GM19324 (cell line): ENCODE measurements around the gene RB1.
"Not testable (repeated sequence)": the region's sequence is repeated elsewhere in the genome, so short reads cannot be mapped to it uniquely, and the experiment has no call there.

Experiments used
- ATAC-seq: cut with Tn5 transposase; IDR thresholded peaks from one replicate; pipeline ENCODE4 v1.9.1; 2021; ENCODE audit warnings: mild to moderate bottlenecking, moderate library complexity; ENCODE audit not compliant: unreplicated experiment, low FRiP score

Gene RB1

GRCh38 chr13:48443442-48444208, 140.1 kb downstream of the RB1 start:
- no peak for ATAC-seq

GRCh38 chr13:48446464-48446863, 142.9 kb downstream of the RB1 start:
- no peak for ATAC-seq

DNA sequence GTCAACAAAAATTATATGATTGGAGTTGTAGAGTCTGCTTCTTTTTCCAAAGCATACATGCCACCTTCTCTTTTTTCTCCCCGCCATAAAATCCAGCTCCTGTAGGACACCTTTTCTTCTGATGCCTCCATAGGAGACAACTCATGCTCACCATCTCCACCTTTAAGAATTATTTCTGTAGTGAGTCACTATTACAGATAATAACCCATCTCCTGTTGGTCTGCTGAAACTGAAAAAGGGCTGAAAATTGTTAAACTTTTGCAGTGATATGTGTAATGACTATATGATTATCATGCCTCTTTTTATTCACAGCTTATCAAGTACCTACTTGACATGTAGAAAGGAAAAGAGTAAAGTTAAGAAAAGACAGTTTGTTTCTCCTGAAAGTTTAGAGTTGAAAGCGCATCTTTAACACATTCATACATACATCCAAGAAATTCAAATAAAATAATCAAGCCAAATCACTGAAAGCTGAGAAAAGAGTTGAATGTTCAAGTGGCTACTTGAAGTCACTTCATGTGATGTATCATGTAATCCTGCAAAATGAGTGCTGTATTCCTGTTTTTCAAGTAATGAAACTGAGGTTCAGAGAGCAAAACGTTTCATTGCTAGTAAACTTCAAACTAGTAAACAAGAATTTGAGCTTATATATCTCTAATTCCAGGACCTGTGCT, 144.9 kb downstream of the RB1 start:
- no peak for ATAC-seq

DNA sequence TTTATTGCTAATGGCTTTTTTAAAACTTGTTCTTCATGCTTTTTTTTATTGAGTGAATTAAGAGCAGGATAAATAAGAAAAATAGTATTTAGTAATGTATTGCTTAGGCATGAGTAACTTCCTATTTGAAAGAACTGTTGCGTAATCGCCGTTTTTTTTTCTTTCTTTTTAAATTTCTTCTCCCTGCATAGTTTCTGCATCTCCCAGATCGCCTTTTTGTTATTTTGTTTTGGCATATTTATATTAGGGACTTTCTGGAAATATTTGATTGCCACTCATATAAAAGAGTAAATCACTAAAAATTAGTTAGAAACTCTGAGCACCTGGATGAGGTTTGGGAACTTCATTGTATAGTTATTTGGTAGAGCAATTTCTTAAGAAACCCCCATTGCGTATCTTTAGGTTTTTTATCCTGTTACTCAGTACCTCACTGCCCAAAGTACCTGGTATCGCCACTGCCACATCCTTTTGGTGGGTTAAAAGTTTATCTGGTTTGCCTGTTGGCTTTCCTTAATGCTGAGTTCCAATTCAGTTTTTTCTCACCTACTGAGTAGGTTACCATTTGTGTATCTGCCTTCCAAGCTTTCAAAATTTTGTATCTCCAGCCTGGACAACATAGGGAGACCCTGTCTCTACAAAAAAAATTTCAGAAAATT, 145.5 kb downstream of the RB1 start:
- no peak for ATAC-seq

DNA sequence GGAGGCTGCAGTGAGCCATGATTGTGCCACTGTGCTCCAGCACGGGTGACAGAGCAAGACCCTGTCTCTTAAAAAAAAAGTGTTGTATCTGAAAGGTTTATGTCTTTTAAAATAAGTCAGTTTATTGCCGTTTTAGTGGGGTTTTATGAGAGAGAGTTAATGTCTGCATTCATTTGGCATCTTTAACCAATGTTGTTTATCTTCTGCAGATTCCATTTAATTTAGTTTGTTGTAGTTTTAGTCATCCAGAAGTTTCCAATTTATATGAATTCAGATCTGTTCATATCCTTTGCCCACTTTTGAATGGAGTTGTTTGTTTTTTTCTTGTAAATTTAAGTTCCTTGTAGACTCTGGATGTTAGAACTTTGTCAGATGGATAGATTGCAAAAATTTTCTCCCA, 146.1 kb downstream of the RB1 start:
- no peak for ATAC-seq

GRCh38 chr13:48451196-48451595, 147.6 kb downstream of the RB1 start:
- not testable (repeated sequence) for ATAC-seq

- ATAC-seq, result no peak
Measured at GRCh38 chr13:48456546-48456945, 153.0 kb downstream of the RB1 start.

DNA sequence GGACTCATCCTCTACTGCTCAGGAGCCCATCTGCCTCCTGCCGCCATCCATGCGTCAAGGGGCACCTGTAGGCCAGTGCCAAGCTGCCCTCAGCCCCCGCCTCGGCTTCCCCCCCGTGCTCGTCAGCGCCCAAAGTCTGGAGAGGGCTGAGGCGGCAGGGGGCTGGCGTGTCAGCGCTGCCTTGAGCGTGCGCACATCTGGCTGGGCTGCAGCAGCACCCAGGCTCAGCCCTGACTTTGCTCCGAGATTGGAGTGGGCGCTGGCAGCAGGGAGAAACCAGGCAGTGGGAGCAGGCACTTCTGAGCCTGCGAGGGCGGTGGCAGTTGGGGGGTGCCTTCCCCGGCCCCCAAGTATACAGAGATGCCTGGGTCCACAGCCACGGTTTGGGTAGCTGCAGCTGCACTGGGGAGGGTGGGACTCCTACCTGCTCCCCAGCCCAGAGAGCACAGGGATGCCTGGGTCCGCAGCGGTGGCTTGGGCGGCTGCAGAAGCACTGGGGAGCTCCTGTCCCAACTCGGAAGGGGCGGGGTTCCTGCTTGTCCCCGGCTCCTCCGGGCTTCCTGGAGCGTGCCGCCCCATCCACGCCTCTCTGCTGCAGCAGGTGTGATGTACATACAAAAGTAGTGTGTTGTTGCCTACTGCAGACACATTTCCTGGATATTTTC, 154.2 kb downstream of the RB1 start:
- no peak for ATAC-seq

DNA sequence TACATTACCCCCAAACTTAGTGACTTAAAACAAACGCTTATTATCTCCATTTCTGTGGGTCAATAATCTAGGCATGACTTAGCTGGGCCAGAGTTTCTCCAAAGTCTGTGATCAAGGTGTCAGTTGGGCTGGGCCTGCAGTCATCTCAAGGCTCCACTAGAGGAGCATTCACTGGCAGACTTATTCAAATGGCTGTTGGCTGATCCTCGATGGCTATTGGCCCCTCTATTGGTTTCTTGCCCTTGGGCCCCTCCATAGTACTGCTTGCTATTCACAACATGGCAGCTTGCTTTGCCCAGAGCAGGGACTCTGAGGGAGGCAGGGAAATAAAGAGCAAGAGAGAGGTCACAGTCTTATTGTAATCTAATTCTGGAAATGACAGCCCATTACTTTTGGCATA, 171.7 kb downstream of the RB1 start:
- ATAC-seq, result no peak

- no peak for ATAC-seq
Measured at GRCh38 chr13:48476215-48476614, 172.7 kb downstream of the RB1 start.

GRCh38 chr13:48476686-48477085, 173.1 kb downstream of the RB1 start:
- no peak for ATAC-seq

DNA sequence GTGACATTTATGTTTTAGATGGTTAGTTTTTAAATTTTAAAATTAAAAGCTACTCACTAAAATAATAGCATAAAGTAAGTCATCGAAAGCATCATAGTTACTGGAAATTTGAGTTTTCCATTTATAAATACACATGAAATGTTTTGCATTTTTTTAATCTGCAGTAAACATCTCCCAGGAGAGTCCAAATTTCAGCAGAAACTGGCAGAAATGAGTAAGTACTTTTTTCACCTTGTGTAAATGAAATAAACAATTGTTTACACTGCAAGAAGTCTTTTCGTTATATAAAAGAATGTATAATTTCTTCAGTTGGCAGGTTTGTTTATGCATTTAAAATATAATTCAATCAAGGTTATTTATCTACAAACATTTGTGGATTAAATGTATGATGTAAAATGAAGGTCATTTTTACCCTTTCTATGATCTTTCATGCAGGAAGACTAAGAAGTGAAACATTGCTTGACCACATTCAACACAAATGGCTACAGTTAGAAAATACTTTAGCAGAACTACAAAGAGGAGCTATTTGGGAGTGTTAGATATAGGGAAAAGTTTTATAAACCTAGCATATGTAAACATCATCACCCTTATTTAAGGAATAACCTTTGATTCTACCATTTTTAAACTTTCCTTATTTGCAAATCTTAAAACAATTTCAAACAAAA, 173.8 kb downstream of the RB1 start:
- ATAC-seq, result no peak

DNA sequence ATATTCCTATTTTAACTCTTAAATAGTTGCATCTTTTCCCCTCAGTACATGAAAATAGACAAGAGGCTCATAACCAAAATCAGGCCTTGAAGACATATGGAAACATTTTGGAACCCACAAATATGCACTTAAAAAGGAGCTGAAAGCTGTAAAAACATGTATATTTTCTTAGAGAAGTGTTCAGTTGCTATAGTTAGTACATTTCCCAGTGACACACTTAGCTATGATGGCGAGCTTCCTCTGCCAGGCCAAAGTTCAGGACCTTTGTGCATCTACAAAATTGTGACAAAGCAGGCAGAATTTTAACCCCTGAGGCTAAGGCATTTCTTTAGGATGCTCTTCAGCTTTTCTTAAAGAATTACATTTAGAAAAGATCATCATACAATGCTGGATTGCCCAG, 174.8 kb downstream of the RB1 start:
- no peak for ATAC-seq

DNA sequence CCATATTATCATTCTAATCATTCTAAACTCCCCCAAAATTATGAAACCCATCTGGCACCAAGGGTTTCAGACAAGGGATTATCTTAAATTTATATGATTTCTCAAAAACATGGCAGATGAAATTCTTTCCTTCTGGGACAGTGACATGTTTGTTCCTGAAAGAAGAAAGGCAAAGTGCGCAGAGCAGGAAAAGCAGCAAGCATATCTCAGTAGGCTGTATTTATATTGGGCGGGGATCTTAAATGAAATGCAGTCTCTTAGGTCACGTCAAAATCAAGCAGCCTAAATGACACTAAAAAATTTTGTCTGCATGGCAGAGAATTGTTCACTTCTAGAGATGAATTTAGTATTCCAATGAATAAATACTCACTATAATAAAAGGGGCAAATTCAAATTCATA, 180.0 kb downstream of the RB1 start:
- ATAC-seq, result no peak

- no peak for ATAC-seq
Measured at GRCh38 chr13:48485432-48485831, 181.9 kb downstream of the RB1 start.

GRCh38 chr13:48486362-48486761, 182.8 kb downstream of the RB1 start:
- ATAC-seq, result no peak

DNA sequence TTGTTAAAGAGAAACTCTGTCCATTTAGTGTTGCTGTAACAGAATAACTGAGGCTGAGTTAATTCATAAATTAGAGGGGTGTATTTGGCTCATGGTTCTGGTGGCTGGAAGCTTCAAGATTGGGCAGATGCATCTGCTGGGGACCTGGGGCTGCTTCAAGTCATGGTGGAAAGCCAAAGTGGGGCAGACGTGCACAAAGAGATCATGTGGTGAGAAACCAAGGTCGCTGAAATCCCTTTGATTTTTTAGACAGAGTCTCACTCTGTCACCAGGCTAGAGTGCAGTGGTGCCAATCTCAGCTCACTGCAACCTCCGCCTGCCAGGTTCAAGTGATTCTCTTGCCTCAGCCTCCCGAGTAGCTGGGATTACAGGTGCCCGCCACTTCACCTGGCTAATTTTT, 183.3 kb downstream of the RB1 start:
- no peak for ATAC-seq

- ATAC-seq, result no peak
Measured at GRCh38 chr13:48487968-48488367, 184.4 kb downstream of the RB1 start.

GRCh38 chr13:48488995-48489394, 185.4 kb downstream of the RB1 start:
- no peak for ATAC-seq

DNA sequence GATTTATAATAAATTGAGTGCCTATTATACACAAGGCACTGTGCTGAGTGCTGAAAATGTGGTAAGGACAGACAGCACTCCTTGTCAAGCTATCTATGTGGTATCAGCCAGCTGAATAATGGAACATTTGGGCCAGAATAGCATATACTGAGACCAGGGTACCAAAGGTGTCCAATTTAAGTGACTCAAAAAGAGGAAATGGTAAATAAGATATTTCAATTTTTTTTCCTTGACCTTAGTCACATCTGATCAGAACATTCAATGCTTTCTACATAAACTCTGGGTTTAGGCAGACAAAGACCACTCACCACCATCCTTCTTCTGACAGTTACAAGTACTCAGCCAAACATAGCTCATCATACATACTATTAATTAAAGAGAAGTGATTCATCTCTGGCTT, 186.1 kb downstream of the RB1 start:
- ATAC-seq, result no peak

DNA sequence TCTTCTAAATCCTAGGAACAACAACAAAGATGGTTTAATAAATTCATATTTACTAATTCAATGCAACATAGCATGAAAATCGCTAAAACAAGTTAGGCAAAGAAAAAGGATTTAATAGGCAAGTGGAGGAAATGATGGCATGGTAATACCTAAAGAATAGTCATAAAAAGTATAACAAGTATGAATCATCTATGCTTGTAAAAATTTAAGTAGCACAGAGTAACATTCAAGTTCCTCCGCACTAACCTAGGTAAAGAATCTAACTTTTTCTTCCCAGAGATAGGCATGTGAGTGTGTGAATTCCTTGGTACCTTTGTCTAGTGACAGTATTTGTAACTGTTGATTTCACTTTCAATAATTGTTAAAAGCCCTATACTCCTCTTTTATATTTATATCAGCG, 186.7 kb downstream of the RB1 start:
- no peak for ATAC-seq
